GM13976 (cell line): ENCODE results near the gene HOXA3.

Experiments
- DNase-seq: peaks from one replicate; pipeline ENCODE4 v3.0.0; 2012; ENCODE audit warnings: low spot score
- in situ Hi-C: fragments of 300-500 bp; cut with MboI; formaldehyde crosslinking; loops from one replicate; pipeline ENCODE4 v1.12.0; 2022; ENCODE audit warnings: low sequenced_read_pairs, mixed read lengths, inconsistent platforms; ENCODE audit not compliant: unreplicated experiment
- TF ChIP-seq, protein P1 (sequence below): IDR thresholded peaks from 2 replicates; pipeline ENCODE4 v1.5.1; 2012; ENCODE audit warnings: borderline replicate concordance, mild to moderate bottlenecking; ENCODE audit not compliant: insufficient read depth; ENCODE audit errors: extremely low read depth, missing control alignments, control extremely low read depth

The HOXA3 gene

DNA sequence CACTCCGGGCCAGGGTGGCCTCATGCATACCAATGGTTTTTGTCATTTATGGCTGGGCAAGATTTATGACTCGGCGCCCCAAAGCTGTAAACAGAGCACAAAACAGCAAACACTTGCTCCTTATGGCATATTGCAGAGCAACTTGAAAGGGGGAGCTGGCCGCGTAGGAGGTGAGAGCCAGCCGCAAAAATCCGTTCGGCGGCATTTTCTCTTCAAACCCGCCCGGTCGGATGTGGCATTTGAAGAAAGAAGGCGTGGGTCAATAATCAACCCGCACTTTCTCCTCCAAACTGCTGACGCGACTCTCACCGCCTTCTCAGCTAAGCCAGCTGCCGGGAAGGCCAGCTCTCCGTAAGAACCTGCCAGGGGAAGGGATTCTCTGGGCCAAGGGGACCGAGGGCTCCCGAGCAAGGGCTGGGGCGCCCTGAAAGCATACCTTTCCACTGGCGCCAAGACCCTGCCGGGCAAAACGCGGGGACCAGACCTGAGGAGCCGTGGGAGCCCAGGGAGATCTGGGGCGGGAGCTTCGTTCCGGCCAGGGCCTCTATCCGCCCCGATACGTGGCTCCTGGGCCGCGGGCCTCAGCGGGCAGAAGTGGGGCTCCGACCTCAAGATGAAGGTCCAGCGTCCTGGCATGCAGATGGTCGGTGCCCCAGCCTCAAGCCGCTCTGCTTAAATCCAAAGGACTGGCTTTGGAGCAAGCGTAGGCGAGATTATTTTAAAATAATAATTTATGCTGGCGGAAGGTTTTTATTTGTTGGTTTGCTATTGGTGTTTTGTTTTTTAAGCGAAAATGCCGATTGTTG, 37.0 kb downstream of the HOXA3 start:
- TF ChIP-seq, protein P1, sequence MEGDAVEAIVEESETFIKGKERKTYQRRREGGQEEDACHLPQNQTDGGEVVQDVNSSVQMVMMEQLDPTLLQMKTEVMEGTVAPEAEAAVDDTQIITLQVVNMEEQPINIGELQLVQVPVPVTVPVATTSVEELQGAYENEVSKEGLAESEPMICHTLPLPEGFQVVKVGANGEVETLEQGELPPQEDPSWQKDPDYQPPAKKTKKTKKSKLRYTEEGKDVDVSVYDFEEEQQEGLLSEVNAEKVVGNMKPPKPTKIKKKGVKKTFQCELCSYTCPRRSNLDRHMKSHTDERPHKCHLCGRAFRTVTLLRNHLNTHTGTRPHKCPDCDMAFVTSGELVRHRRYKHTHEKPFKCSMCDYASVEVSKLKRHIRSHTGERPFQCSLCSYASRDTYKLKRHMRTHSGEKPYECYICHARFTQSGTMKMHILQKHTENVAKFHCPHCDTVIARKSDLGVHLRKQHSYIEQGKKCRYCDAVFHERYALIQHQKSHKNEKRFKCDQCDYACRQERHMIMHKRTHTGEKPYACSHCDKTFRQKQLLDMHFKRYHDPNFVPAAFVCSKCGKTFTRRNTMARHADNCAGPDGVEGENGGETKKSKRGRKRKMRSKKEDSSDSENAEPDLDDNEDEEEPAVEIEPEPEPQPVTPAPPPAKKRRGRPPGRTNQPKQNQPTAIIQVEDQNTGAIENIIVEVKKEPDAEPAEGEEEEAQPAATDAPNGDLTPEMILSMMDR: no peak
- no peak for DNase-seq
- in situ Hi-C loops: no loop called here

DNA sequence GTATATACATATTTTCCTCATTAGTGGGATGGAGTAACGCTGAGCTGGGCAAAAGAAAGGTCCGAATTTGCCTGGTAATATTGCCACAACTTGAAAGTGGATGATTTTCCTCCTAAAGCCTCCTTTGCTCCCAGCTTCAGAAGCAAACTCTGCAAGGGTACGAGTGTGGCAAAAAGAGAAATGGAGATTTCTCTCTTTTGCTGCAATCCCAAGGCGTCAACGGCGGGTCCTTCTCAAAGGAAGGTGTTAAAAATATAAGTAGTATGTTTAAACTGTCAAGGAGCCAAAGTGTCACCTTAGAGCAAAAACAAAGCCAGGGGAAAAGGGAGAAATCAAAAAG, 37.5 kb downstream of the HOXA3 start:
- TF ChIP-seq, protein P1: no peak
- DNase-seq: no peak
- in situ Hi-C loops: no loop called here

DNA sequence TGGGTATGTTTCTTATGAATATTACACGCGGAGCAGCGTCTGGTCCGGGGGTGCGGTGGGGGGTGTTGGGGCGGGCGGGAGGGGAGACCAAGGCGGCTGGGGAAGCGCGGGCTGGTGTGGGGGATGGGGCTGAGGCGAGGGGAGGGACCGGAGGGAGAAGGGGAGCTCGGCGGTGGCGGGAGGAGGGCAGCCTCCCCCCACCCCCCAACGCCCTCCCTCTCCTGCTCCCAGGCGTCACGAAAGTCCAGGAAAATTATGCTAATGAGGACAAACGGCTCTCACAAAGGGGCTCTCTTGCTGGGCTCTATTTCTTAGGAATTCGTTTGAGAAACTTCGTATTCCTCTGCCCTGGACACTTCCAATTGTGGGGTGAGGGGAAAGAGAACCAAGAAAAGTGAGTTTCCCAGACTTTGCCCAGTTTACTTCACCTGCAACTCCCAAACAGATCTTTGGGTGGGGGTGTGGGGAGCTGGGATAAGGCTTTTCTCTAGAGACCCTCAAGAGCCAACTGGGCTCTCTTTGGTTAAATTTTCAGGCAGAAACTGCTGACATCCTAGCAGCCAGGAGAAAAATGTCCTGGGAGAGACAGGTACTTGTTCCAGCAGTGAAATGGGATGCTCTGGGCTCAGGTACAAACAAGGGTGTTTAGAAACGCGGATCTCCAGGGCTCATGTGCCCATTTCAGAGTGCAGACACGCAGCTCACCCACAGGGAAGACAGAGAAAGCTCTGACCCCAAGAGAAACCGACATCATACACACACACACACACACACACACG, 38.2 kb downstream of the HOXA3 start:
- TF ChIP-seq, protein P1: no peak
- no peak for DNase-seq
- in situ Hi-C loops: no loop called here

DNA sequence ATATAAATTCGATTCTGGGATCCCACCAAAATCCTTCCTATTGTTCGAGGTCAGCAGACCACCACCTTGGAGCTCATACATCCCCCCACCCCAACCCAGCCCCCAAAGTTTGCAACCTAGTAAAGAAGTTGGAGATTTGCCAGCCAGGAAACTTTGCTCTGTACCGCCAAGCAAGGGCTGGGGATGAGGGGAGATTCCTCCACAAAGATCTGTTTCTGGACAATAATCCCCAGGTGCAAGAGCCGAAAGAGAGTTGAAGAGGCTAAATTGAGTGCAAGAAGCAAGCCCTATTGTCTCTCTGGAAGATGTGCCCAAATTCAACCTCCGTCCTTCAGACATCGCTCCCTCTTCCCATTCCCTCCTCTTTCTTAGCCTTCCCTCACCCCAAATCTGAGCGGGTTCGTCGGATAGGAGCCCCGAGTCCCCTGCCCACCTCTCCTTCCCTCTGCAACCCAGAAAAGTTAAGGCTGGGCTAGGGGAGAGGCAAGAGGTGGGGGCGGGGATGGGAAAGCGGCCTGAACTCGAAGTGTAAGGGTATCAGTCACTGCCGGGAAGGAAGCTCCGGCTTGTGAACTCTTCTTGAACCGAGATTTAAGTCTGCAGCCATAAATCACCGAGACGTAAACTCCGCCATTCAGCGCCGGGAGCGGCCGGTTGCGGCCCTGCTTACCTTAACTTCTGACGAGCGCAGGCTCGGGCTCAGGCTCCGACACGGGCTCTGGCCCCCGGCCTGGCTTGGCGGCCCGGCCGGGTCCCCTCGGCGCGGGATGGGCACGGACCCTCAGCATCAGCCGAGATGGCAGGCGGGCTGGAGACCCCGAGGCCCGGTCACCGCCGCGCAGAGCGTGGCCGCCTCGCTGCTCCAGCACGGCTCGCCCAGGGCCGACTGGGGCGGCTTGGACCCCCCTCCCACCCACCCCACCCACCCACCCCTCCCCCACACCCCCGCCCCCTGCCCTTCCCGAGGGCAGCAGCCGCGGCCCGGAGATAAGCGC, 39.1 kb downstream of the HOXA3 start:
- no peak for DNase-seq
- TF ChIP-seq, protein P1: no peak
- in situ Hi-C loops: no loop called here

DNA sequence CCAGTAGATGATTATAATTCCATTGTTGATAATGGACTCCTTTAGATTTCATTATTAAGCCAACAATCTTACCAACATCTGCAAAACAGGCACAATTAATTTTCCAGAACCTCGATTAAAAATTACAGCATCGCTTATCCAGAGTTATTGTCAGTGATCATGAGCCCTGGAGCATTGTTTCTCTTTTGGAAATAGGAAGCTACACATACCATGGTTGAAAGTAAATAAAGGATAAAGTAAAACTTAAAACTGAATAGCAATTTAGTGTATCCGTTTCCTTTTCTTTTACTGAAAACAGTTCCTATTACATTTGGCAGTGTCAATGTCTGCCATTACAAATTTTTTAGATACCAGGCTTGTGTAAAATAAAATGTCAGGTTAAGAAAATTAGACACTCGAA, 40.0 kb downstream of the HOXA3 start:
- in situ Hi-C loops: no loop called here
- TF ChIP-seq, protein P1: no peak
- no peak for DNase-seq

DNA sequence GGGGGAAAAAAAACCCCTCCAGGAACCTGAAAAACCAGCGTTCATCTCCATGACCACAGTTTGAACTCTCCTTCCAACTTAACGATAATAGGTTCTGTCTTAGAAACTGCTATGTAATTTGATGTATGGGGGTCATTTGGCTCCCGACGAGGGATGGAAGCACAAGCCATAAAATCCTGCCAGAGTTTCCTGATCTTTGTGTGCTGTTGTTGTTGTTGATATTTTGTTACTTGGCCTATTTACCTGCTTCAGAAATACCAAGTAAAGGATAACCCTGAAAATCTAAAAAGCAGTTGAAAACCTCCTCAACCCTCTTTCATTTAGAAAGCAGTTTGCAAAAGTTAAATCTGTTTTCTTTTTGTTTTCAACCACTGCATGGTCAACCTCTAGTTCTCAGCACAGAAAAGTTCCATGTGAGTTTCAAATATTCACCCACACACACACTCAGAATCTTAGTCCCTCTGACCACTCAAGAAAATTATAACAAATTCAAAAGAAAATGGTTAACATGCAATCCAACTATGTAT, 40.6 kb downstream of the HOXA3 start:
- DNase-seq: no peak
- TF ChIP-seq, protein P1: no peak
- in situ Hi-C loops: no loop called here
